HepG2 (cell line): ENCODE data around the gene SF3A2. TPM values are rescaled to one million over a fixed set of nuclear protein-coding genes. Genes with fewer than 3 reads are reported as not detected.

ENCODE experiments used
- AGO1 ChIP-seq: fragments of 200-400 bp; formaldehyde crosslinking; IDR thresholded peaks from 2 replicates; pipeline ENCODE4 v1.6.1; 2017; ENCODE audit warnings: mild to moderate bottlenecking, low read depth, low read length, moderate library complexity; ENCODE audit not compliant: poor library complexity, severe bottlenecking
- ETV5 ChIP-seq: IDR thresholded peaks from 2 replicates; pipeline ENCODE4 v1.6.1; 2018; ENCODE audit warnings: missing biosample characterization, missing genetic modification reagents, inconsistent platforms, borderline replicate concordance
- FOXA1 ChIP-seq, 2 experiments: fragments of 450-650 bp in 1 of 2; sonication (generic) in 1 of 2; formaldehyde crosslinking in 1 of 2; IDR thresholded peaks; 2 replicates each; pipeline versions ENCODE4 v1.4.0 to v1.6.1; 2016 to 2020; ENCODE audit warnings: missing genetic modification reagents in 1 of 2
- HNRNPL ChIP-seq: fragments of 200-400 bp; formaldehyde crosslinking; IDR thresholded peaks from 2 replicates; pipeline ENCODE4 v1.6.1; 2017; ENCODE audit warnings: mild to moderate bottlenecking, low read depth, low read length
- HNRNPLL ChIP-seq: fragments of 200-400 bp; formaldehyde crosslinking; IDR thresholded peaks from 2 replicates; pipeline ENCODE4 v1.6.1; 2017; ENCODE audit warnings: mild to moderate bottlenecking, low read depth, low read length; ENCODE audit not compliant: poor library complexity, severe bottlenecking
- KAT7 ChIP-seq: IDR thresholded peaks from 2 replicates; pipeline ENCODE4 v1.6.1; 2018; ENCODE audit warnings: borderline replicate concordance, missing compliant biosample characterization
- KAT8 ChIP-seq: IDR thresholded peaks from 2 replicates; pipeline ENCODE4 v1.6.1; 2016; ENCODE audit warnings: missing genetic modification reagents, missing compliant biosample characterization
- KDM5A ChIP-seq: fragments of 200-600 bp; sonication (generic); IDR thresholded peaks from 2 replicates; pipeline ENCODE4 v1.7.0; 2018; ENCODE audit warnings: antibody characterized with exemption, mild to moderate bottlenecking, low read length, borderline replicate concordance
- MXI1 ChIP-seq: IDR thresholded peaks from 3 replicates; pipeline ENCODE4 v1.6.1; 2012; ENCODE audit warnings: low read depth, low read length, inconsistent platforms, borderline replicate concordance
- PHF21A ChIP-seq: sonication (generic); formaldehyde crosslinking; IDR thresholded peaks from 2 replicates; pipeline ENCODE4 v1.5.0; 2020; ENCODE audit warnings: mild to moderate bottlenecking, missing genetic modification reagents
- RELA ChIP-seq: sonication (generic); formaldehyde crosslinking; IDR thresholded peaks from 2 replicates; pipeline ENCODE4 v1.4.0; 2020; ENCODE audit warnings: missing genetic modification reagents
- SMAD1 ChIP-seq: sonication (generic); formaldehyde crosslinking; IDR thresholded peaks from 2 replicates; pipeline ENCODE4 v1.4.0; 2020; ENCODE audit warnings: missing genetic modification reagents, low read depth, mild to moderate bottlenecking, borderline replicate concordance
- SUZ12 ChIP-seq: fragments of 150-350 bp; IDR thresholded peaks from 2 replicates; pipeline ENCODE4 v1.6.1; 2014; ENCODE audit warnings: low read depth, low read length
- TSC22D2 ChIP-seq: sonication (generic); formaldehyde crosslinking; IDR thresholded peaks from 2 replicates; pipeline ENCODE4 v1.5.1; 2020; ENCODE audit warnings: missing genetic modification reagents, mild to moderate bottlenecking, borderline replicate concordance
- U2AF1 ChIP-seq: fragments of 200-400 bp; formaldehyde crosslinking; optimal IDR thresholded peaks from 2 replicates; pipeline ENCODE3; 2017; ENCODE audit warnings: mild to moderate bottlenecking, low read depth, low read length
- ZGPAT ChIP-seq: IDR thresholded peaks from 2 replicates; pipeline ENCODE4 v1.6.1; 2016; ENCODE audit warnings: mild to moderate bottlenecking
- ZKSCAN1 ChIP-seq: fragments of 150-350 bp; IDR thresholded peaks from 2 replicates; pipeline ENCODE4 v1.6.1; 2014; ENCODE audit warnings: low read length
- ZMYM4 ChIP-seq: sonication (generic); formaldehyde crosslinking; IDR thresholded peaks from 2 replicates; pipeline ENCODE4 v1.8.1; 2023; ENCODE audit warnings: mild to moderate bottlenecking, missing genetic modification reagents
- ZNF225 ChIP-seq: sonication (generic); formaldehyde crosslinking; IDR thresholded peaks from 2 replicates; pipeline ENCODE4 v1.4.0; 2020; ENCODE audit warnings: mild to moderate bottlenecking, missing genetic modification reagents
- ZNF335 ChIP-seq: sonication (generic); formaldehyde crosslinking; IDR thresholded peaks from 2 replicates; pipeline ENCODE4 v1.4.0; 2020; ENCODE audit warnings: missing genetic modification reagents
- ZNF772 ChIP-seq: sonication (generic); formaldehyde crosslinking; IDR thresholded peaks from 2 replicates; pipeline ENCODE4 v1.5.0; 2020; ENCODE audit warnings: mild to moderate bottlenecking, missing genetic modification reagents
- ZNF784 ChIP-seq: sonication (generic); formaldehyde crosslinking; IDR thresholded peaks from 2 replicates; pipeline ENCODE4 v1.5.1; 2020; ENCODE audit warnings: missing genetic modification reagents, mild to moderate bottlenecking, borderline replicate concordance
- ZNF841 ChIP-seq: sonication (generic); formaldehyde crosslinking; IDR thresholded peaks from 2 replicates; pipeline ENCODE4 v1.8.1; 2023; ENCODE audit warnings: missing genetic modification reagents, borderline replicate concordance
- ZNF879 ChIP-seq: sonication (generic); formaldehyde crosslinking; IDR thresholded peaks from 2 replicates; pipeline ENCODE4 v1.8.1; 2023; ENCODE audit warnings: missing genetic modification reagents
- ZSCAN31 ChIP-seq: sonication (generic); formaldehyde crosslinking; IDR thresholded peaks from 2 replicates; pipeline ENCODE4 v1.5.0; 2020; ENCODE audit warnings: low read depth, mild to moderate bottlenecking, missing genetic modification reagents
- polyA plus RNA-seq, 8 experiments: library from polyadenylated mRNA; depleted of rRNA in 3 of 8; stranded (reverse) in 7 of 8; unstranded in 1 of 8; fragments of >200 nt; fragmentation: Illumina TruSeq in 4 of 8; extraction: Trizol in 4 of 8; gene quantifications; 2 replicates each; pipeline versions ENCODE4 v1.2.1 to v1.2.3, GENCODE V29; 2011 to 2016; ENCODE audit warnings: low read depth in 4 of 8, missing spikeins in 1 of 8, mixed read lengths in 1 of 8; ENCODE audit not compliant: insufficient read depth in 1 of 8
- total RNA-seq, 5 experiments: library from RNA; depleted of rRNA; stranded (reverse); fragments of >200 nt; fragmentation: Illumina TruSeq; extraction: Trizol; gene quantifications; 2 replicates each; pipeline ENCODE4 v1.2.3, GENCODE V29; 2016; ENCODE audit warnings: low read depth in 1 of 5
- TF ChIP-seq, protein P1 (sequence below): sonication (generic); formaldehyde crosslinking; IDR thresholded peaks from 2 replicates; pipeline ENCODE4 v1.5.0; 2020; ENCODE audit warnings: mild to moderate bottlenecking, missing genetic modification reagents, moderate library complexity

SF3A2 gene
- total and polyA plus RNA-seq, 2 of the 13 experiments (the other 11 are each of a cell fraction or from before 2014, with no cell fraction given): 8.6 to 8.8 TPM

DNA sequence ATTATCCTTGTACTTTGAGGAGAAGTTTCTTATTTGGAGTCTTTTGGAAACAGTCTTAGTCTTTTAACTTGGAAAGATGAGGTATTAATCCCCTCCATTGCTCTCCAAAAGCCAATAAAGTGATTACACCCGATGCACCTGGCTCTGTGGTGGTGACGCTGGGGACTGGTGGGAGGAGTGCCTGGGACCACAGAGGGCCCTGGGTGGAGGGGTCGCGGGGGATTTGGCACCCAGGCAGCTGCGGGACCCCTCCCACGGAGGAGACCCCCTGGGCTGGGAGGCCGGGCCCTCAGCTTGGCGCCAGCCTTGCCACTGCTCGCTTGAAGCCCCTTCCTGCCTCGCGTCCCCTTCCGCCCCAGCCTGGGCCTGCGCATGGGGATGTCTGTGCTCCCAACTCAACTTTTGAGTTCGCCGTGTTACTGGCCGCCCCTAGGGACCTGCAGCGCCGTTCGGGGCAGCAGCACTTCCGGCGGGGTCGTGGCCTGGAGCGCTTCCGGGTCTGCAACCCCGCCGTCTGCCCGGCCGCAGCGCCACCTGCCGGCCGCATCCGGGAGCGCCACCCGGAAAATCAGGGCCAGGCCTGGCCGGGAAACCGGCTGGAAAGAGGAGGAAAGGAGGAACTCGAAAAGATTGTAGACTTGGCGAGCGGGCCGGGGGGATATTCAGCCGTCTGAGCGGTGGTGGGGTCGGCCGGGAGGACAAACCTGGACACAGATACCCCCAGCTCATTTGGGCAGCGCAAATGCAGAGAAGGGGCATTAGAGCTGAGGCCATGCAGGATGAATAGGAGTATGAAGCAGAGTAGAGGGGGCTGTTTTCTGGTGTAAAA lies 36.9 kb downstream of the SF3A2 start (continued):
- TF ChIP-seq AGO1 (peak; percentile 94), SMAD1 (CRISPR knock-in tag) (no peak), KDM5A (peak; percentile 41; the same call in 1 of the 2 replicates), TSC22D2 (CRISPR knock-in tag) (peak; percentile 50; the same call in 1 of the 2 replicates), ZNF879 (CRISPR knock-in tag) (no peak), KAT8 (CRISPR knock-in tag) (peak; percentile 87), ZNF335 (peak; percentile 57; the same call in 1 of the 2 replicates), U2AF1 (peak; percentile 79), HNRNPL (peak; percentile 69; the same call in 1 of the 2 replicates), KAT7 (CRISPR knock-in tag) (peak; percentile 79; the same call in 1 of the 2 replicates), FOXA1 (IDR thresholded peaks at IDR 0.05) (no peak), FOXA1 (CRISPR knock-in tag; IDR thresholded peaks at IDR 0.05) (0 out of 2 replicates have a peak, but pooled peaks have one; percentile 27), ZNF225 (CRISPR knock-in tag) (peak; percentile 66; the same call in 1 of the 2 replicates), ETV5 (peak; percentile 90), ZNF841 (CRISPR knock-in tag) (0 out of 2 replicates have a peak, but pooled peaks have one; percentile 16), HNRNPLL (peak; percentile 44), MXI1 (peak; percentile 89; the same call in 2 of the 3 replicates), ZNF772 (CRISPR knock-in tag) (peak; percentile 64), ZGPAT (CRISPR knock-in tag) (peak; percentile 79; the same call in 1 of the 2 replicates), ZNF784 (peak; percentile 48; the same call in 1 of the 2 replicates), ZKSCAN1 (no peak), ZSCAN31 (CRISPR knock-in tag) (peak; percentile 85), RELA (CRISPR knock-in tag) (0 out of 2 replicates have a peak, but pooled peaks have one; percentile 67), SUZ12 (no peak), ZMYM4 (CRISPR knock-in tag) (peak; percentile 66; the same call in 1 of the 2 replicates), PHF21A (CRISPR knock-in tag) (peak; percentile 87)
- TF ChIP-seq, protein P1, sequence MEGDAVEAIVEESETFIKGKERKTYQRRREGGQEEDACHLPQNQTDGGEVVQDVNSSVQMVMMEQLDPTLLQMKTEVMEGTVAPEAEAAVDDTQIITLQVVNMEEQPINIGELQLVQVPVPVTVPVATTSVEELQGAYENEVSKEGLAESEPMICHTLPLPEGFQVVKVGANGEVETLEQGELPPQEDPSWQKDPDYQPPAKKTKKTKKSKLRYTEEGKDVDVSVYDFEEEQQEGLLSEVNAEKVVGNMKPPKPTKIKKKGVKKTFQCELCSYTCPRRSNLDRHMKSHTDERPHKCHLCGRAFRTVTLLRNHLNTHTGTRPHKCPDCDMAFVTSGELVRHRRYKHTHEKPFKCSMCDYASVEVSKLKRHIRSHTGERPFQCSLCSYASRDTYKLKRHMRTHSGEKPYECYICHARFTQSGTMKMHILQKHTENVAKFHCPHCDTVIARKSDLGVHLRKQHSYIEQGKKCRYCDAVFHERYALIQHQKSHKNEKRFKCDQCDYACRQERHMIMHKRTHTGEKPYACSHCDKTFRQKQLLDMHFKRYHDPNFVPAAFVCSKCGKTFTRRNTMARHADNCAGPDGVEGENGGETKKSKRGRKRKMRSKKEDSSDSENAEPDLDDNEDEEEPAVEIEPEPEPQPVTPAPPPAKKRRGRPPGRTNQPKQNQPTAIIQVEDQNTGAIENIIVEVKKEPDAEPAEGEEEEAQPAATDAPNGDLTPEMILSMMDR (CRISPR knock-in tag): peak; percentile 96
